HEK293 (cell line): ENCODE data around the gene WDR70.

Source experiments
- CTCF ChIA-PET: fragments of 350-600 bp; formaldehyde crosslinking; extraction: SDS; loops from one replicate; lab custom pipeline; 2021; ENCODE audit warnings: antibody characterized with exemption; lab: Yijun Ruan, JAX
- POLR2A ChIA-PET: fragments of 300-600 bp; formaldehyde crosslinking; extraction: SDS; loops from one replicate; lab custom pipeline; 2020; ENCODE audit warnings: antibody characterized with exemption, inconsistent platforms; lab: Yijun Ruan, JAX
- H3K27ac ChIP-seq: fragments of 200-500 bp; sonication (Bioruptor generic); 2 replicates; pipeline ENCODE4 v1.5.1; 2014; ENCODE audit warnings: low read depth, low read length, control low read depth, inconsistent platforms; ENCODE audit errors: extremely low read depth
- H3K36me3 ChIP-seq, 2 experiments: fragments of 200-500 bp in 1 of 2; sonication (Bioruptor generic) in 1 of 2; 1 replicate in 1 of 2; 2 replicates in 1 of 2; pipeline ENCODE4 v1.5.1; 2014 to 2017; ENCODE audit warnings: inconsistent platforms in 2 of 2, low read length in 2 of 2; ENCODE audit not compliant: control insufficient read depth in 2 of 2, insufficient read depth in 1 of 2
- H3K4me1 ChIP-seq: fragments of 200-500 bp; sonication (Bioruptor generic); 2 replicates; pipeline ENCODE4 v1.5.1; 2014; ENCODE audit warnings: mild to moderate bottlenecking, low read length, inconsistent platforms; ENCODE audit not compliant: control insufficient read depth, insufficient read depth
- H3K4me3 ChIP-seq: 2 replicates; pipeline ENCODE4 v1.5.1; 2011; ENCODE audit warnings: low read depth, mild to moderate bottlenecking, control low read depth, low read length, moderate library complexity
- H3K9me3 ChIP-seq: fragments of 200-500 bp; sonication (Bioruptor generic); 2 replicates; pipeline ENCODE4 v1.5.1; 2014; ENCODE audit warnings: low read depth, low read length, inconsistent platforms; ENCODE audit not compliant: control insufficient read depth, insufficient read depth
- ATF2 ChIP-seq: fragments of 450-650 bp; formaldehyde crosslinking; IDR thresholded peaks from 2 replicates; pipeline ENCODE4 v1.5.1; 2016; ENCODE audit warnings: missing biosample characterization, missing genetic modification characterization, low read depth
- ZBTB10 ChIP-seq: fragments of 450-650 bp; formaldehyde crosslinking; IDR thresholded peaks from 2 replicates; pipeline ENCODE4 v1.5.1; 2016; ENCODE audit warnings: missing biosample characterization, missing genetic modification characterization
- ZNF146 ChIP-seq: fragments of 450-650 bp; formaldehyde crosslinking; IDR thresholded peaks from 2 replicates; pipeline ENCODE4 v1.5.1; 2016; ENCODE audit warnings: missing biosample characterization, missing genetic modification characterization
- ZNF155 ChIP-seq: fragments of 450-650 bp; formaldehyde crosslinking; IDR thresholded peaks from 2 replicates; pipeline ENCODE4 v1.5.1; 2016; ENCODE audit warnings: missing biosample characterization, missing genetic modification characterization
- ZNF223 ChIP-seq: fragments of 450-650 bp; formaldehyde crosslinking; IDR thresholded peaks from 2 replicates; pipeline ENCODE4 v1.5.1; 2016; ENCODE audit warnings: missing biosample characterization, missing genetic modification characterization
- ZNF449 ChIP-seq: fragments of 450-650 bp; formaldehyde crosslinking; IDR thresholded peaks from 2 replicates; pipeline ENCODE4 v1.5.1; 2017; ENCODE audit warnings: missing biosample characterization, mild to moderate bottlenecking, missing genetic modification characterization, moderate library complexity
- ZNF513 ChIP-seq: fragments of 450-650 bp; IDR thresholded peaks from 2 replicates; pipeline ENCODE4 v1.5.1; 2018; ENCODE audit warnings: missing biosample characterization, missing genetic modification characterization
- ZNF585B ChIP-seq: fragments of 450-650 bp; formaldehyde crosslinking; IDR thresholded peaks from 2 replicates; pipeline ENCODE4 v1.5.1; 2016; ENCODE audit warnings: missing biosample characterization, missing genetic modification characterization
- ZNF658 ChIP-seq: fragments of 450-650 bp; formaldehyde crosslinking; IDR thresholded peaks from 2 replicates; pipeline ENCODE4; 2016; ENCODE audit warnings: missing biosample characterization, missing genetic modification characterization
- ZNF792 ChIP-seq: fragments of 450-650 bp; formaldehyde crosslinking; IDR thresholded peaks from 2 replicates; pipeline ENCODE4 v1.5.1; 2016; ENCODE audit warnings: missing biosample characterization, missing genetic modification characterization
- TF ChIP-seq, protein P1 (sequence below): fragments of 450-650 bp; formaldehyde crosslinking; IDR thresholded peaks from 2 replicates; pipeline ENCODE4 v1.5.1; 2016; ENCODE audit warnings: missing biosample characterization, missing genetic modification characterization, borderline replicate concordance
- TF ChIP-seq, protein P2 (sequence below): fragments of 450-650 bp; formaldehyde crosslinking; IDR thresholded peaks from 2 replicates; pipeline ENCODE4 v1.5.1; 2016; ENCODE audit warnings: missing biosample characterization, missing genetic modification characterization
- TF ChIP-seq, protein P3 (sequence below): fragments of 450-650 bp; formaldehyde crosslinking; IDR thresholded peaks from 2 replicates; pipeline ENCODE4 v1.5.1; 2016; ENCODE audit warnings: missing biosample characterization, missing genetic modification characterization

WDR70 gene

GRCh38 chr5:37575541-37576489, 196.7 kb downstream of the WDR70 start (continued):
- TF ChIP-seq, protein P1, sequence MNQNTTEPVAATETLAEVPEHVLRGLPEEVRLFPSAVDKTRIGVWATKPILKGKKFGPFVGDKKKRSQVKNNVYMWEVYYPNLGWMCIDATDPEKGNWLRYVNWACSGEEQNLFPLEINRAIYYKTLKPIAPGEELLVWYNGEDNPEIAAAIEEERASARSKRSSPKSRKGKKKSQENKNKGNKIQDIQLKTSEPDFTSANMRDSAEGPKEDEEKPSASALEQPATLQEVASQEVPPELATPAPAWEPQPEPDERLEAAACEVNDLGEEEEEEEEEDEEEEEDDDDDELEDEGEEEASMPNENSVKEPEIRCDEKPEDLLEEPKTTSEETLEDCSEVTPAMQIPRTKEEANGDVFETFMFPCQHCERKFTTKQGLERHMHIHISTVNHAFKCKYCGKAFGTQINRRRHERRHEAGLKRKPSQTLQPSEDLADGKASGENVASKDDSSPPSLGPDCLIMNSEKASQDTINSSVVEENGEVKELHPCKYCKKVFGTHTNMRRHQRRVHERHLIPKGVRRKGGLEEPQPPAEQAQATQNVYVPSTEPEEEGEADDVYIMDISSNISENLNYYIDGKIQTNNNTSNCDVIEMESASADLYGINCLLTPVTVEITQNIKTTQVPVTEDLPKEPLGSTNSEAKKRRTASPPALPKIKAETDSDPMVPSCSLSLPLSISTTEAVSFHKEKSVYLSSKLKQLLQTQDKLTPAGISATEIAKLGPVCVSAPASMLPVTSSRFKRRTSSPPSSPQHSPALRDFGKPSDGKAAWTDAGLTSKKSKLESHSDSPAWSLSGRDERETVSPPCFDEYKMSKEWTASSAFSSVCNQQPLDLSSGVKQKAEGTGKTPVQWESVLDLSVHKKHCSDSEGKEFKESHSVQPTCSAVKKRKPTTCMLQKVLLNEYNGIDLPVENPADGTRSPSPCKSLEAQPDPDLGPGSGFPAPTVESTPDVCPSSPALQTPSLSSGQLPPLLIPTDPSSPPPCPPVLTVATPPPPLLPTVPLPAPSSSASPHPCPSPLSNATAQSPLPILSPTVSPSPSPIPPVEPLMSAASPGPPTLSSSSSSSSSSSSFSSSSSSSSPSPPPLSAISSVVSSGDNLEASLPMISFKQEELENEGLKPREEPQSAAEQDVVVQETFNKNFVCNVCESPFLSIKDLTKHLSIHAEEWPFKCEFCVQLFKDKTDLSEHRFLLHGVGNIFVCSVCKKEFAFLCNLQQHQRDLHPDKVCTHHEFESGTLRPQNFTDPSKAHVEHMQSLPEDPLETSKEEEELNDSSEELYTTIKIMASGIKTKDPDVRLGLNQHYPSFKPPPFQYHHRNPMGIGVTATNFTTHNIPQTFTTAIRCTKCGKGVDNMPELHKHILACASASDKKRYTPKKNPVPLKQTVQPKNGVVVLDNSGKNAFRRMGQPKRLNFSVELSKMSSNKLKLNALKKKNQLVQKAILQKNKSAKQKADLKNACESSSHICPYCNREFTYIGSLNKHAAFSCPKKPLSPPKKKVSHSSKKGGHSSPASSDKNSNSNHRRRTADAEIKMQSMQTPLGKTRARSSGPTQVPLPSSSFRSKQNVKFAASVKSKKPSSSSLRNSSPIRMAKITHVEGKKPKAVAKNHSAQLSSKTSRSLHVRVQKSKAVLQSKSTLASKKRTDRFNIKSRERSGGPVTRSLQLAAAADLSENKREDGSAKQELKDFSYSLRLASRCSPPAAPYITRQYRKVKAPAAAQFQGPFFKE (tag by site-specific recombination) = no peak
- no peak for TF ChIP-seq ZNF513 (tag by site-specific recombination)
- no peak for TF ChIP-seq ZNF146 (tag by site-specific recombination)
- TF ChIP-seq, protein P2, sequence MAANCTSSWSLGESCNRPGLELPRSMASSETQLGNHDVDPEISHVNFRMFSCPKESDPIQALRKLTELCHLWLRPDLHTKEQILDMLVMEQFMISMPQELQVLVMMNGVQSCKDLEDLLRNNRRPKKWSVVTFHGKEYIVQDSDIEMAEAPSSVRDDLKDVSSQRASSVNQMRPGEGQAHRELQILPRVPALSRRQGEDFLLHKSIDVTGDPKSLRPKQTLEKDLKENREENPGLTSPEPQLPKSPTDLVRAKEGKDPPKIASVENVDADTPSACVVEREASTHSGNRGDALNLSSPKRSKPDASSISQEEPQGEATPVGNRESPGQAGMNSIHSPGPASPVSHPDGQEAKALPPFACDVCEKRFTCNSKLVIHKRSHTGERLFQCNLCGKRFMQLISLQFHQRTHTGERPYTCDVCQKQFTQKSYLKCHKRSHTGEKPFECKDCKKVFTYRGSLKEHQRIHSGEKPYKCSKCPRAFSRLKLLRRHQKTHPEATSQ (tag by site-specific recombination) = no peak
- no peak for TF ChIP-seq ZNF585B (tag by site-specific recombination)
- TF ChIP-seq ZNF155 = no peak

DNA sequence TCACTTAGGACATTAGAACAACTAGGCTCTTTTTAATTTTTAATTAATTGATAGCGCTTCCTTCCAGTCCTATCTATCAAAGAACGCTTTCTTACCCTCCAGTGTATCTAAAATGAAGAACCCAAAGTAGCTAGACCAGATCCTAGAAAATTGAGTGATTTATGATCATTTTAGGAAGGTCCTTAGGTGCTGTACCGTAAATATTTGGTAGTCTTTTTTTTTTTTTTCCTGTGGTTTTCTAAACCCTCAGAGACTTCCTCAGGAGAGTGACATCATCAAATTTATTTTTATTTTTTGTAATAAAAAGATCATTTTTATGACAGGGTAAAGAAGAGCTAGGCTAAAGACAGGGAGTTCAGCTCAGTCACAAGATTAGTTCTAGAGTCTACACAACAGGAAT, 197.4 kb downstream of the WDR70 start:
- Histone ChIP-seq H3K27ac (no peak overlapping the region), H3K9me3 (no peaks in the 10 kb centered on the region; the same call in 1 of the 2 replicates), H3K4me1 (no peaks in the 10 kb centered on the region; the same call in 1 of the 2 replicates), H3K4me3 (no peak overlapping the region), H3K36me3 (no peaks in the 10 kb centered on the region)
- POLR2A ChIA-PET = interaction anchor here (0.6 kb wide), 1 partner anchor 26 kb away, joined by 3 read pairs; no protein-coding TSS in a partner anchor
- no peak for TF ChIP-seq ZNF223 (tag by site-specific recombination)
- no peak for TF ChIP-seq ZNF449 (tag by site-specific recombination)
- TF ChIP-seq ATF2 (tag by site-specific recombination) = peak; percentile 68; the same call in 1 of the 2 replicates
- TF ChIP-seq ZNF658 (tag by site-specific recombination) = no peak
- no peak for TF ChIP-seq ZBTB10
- TF ChIP-seq, protein P3, sequence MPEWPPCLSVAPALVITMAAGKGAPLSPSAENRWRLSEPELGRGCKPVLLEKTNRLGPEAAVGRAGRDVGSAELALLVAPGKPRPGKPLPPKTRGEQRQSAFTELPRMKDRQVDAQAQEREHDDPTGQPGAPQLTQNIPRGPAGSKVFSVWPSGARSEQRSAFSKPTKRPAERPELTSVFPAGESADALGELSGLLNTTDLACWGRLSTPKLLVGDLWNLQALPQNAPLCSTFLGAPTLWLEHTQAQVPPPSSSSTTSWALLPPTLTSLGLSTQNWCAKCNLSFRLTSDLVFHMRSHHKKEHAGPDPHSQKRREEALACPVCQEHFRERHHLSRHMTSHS (tag by site-specific recombination) = no peak
- TF ChIP-seq ZNF792 (tag by site-specific recombination) = no peak
- CTCF ChIA-PET = interaction anchor here (0.6 to 2.0 kb wide), 3 partner anchors 73 to 164 kb away, joined by 3 to 11 read pairs (median 4); no protein-coding TSS in a partner anchor
